Hepatocyte (in vitro differentiated cells): ENCODE measurements around the gene AMFR.

Experiments
- EZH2 ChIP-seq: fragments of 200-600 bp; sonication (generic); IDR thresholded peaks from 2 replicates; pipeline ENCODE4 v1.6.1; 2016; ENCODE audit warnings: antibody characterized with exemption, mild to moderate bottlenecking, borderline replicate concordance
- EZH2phosphoT487 ChIP-seq: fragments of 200-600 bp; sonication (generic); IDR thresholded peaks from one replicate; pipeline ENCODE4 v1.6.1; 2018; ENCODE audit warnings: antibody characterized with exemption, mild to moderate bottlenecking, low read depth, moderate library complexity; ENCODE audit not compliant: unreplicated experiment, severe bottlenecking
- TF ChIP-seq, protein P1 (sequence below): fragments of 200-600 bp; sonication (generic); IDR thresholded peaks from 2 replicates; pipeline ENCODE4 v1.5.1; 2016; ENCODE audit warnings: antibody characterized with exemption, mild to moderate bottlenecking; ENCODE audit not compliant: poor library complexity

DNA sequence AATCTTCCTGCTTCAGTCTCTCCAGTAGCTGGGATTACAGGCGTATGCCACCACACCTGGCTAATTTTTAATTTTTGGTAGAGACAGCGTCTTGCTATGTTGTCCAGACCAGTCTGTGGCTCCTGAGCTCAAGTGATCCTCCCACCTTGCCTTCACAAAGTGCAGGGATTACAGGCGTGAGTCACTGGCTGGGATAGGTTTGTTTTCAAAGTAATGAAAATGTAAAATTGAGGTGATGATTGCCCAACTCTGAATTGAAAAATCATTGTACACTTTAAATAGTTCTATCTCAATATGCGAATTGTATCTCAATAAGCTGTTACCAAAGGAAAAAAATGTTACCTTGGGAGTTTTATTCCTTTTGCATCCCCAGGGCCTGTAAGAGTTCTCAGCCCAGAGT, 1.2 kb upstream of the AMFR start:
- TF ChIP-seq, protein P1, sequence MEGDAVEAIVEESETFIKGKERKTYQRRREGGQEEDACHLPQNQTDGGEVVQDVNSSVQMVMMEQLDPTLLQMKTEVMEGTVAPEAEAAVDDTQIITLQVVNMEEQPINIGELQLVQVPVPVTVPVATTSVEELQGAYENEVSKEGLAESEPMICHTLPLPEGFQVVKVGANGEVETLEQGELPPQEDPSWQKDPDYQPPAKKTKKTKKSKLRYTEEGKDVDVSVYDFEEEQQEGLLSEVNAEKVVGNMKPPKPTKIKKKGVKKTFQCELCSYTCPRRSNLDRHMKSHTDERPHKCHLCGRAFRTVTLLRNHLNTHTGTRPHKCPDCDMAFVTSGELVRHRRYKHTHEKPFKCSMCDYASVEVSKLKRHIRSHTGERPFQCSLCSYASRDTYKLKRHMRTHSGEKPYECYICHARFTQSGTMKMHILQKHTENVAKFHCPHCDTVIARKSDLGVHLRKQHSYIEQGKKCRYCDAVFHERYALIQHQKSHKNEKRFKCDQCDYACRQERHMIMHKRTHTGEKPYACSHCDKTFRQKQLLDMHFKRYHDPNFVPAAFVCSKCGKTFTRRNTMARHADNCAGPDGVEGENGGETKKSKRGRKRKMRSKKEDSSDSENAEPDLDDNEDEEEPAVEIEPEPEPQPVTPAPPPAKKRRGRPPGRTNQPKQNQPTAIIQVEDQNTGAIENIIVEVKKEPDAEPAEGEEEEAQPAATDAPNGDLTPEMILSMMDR, result no peak
- TF ChIP-seq EZH2, result no peak
- TF ChIP-seq EZH2phosphoT487, result no peak
